Lower lobe of right lung (tissue), 2 donors: ENCODE measurements around the gene CD28. TPM values are rescaled to one million over a fixed set of nuclear protein-coding genes. Genes with fewer than 3 reads are reported as not detected.

ENCODE experiments used
- ATAC-seq, 2 donors: fragments of 200-7000 bp; cut with Tn5 transposase; one replicate each; pipeline ENCODE4 v1.9.1; 2020 to 2022; ENCODE audit warnings: mild to moderate bottlenecking in 2 of 2, moderate library complexity in 2 of 2
- DNase-seq: peaks from one replicate; pipeline ENCODE4 v3.0.0-alpha.2; 2020
- H3K27ac ChIP-seq: fragments of 200-600 bp; one replicate; pipeline ENCODE4 v1.8.0; 2022
- H3K27me3 ChIP-seq: fragments of 200-600 bp; one replicate; pipeline ENCODE4 v1.8.0; 2022; ENCODE audit warnings: low read depth
- H3K36me3 ChIP-seq: fragments of 200-600 bp; one replicate; pipeline ENCODE4 v1.8.0; 2022; ENCODE audit warnings: mild to moderate bottlenecking
- H3K4me1 ChIP-seq: fragments of 200-600 bp; one replicate; pipeline ENCODE4 v1.8.0; 2022
- H3K4me3 ChIP-seq: fragments of 200-600 bp; one replicate; pipeline ENCODE4 v1.8.0; 2022; ENCODE audit warnings: mild to moderate bottlenecking
- H3K9me3 ChIP-seq: fragments of 200-600 bp; one replicate; pipeline ENCODE4 v1.8.0; 2022
- CTCF ChIP-seq: fragments of 200-600 bp; IDR thresholded peaks from one replicate; pipeline ENCODE4 v1.8.0; 2022; ENCODE audit warnings: antibody characterized with exemption, mild to moderate bottlenecking
- intact Hi-C: fragments of 100-400 bp; cut with DNase I; formaldehyde crosslinking; loops from one replicate; pipeline ENCODE4 v1.11.0; 2022
- total RNA-seq: library from RNA; stranded (reverse); fragmentation: NEBNext Ultra II Directional; extraction: Animal tissue kit (Norgen Biotek cat#: 25700); gene quantifications from one replicate; pipeline ENCODE4 v1.2.1, GENCODE V29; 2021
- donor health status: DM: no; HTN: yes; CAD: no; lungs with severe emphysema.

The CD28 gene
- total RNA-seq, 1 donor from 2014 or later: 2.2 TPM

DNA sequence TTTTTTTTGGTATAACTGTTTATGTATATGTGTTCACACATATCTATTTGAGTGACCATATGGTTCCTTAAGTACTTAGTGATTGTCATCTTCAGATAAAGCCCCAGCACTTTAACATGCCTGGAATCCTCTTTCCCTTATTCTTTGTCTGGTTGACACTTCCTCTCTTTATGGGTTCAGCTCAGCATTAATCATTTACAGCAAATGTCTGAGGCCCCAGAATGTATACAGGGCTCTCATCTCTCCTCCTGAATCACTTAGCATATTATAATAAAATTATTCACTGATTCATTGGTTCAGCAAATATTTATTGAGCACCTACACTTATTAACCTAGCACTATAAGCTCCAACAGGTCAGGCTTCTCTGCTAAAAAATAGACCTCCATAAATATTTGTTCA is 43.5 kb upstream of the CD28 start:
- intact Hi-C loops: no loop called here
- Histone ChIP-seq H3K27ac (no peak overlapping the region), H3K4me3 (no peak overlapping the region), H3K27me3 (no peaks in the 10 kb centered on the region), H3K9me3 (no peaks in the 10 kb centered on the region), H3K36me3 (no peaks in the 10 kb centered on the region), H3K4me1 (no peaks in the 10 kb centered on the region)
- TF ChIP-seq CTCF: no peak
- no peak for DNase-seq
- no peak for ATAC-seq

GRCh38 chr2:203664029-203664755 is 42.2 kb upstream of the CD28 start:
- intact Hi-C loops: no loop called here
- no peak overlapping the region for H3K4me3 ChIP-seq
- H3K27ac ChIP-seq: no peak overlapping the region
- H3K27me3 ChIP-seq: no peaks in the 10 kb centered on the region
- no peaks in the 10 kb centered on the region for H3K4me1 ChIP-seq
- no peaks in the 10 kb centered on the region for H3K36me3 ChIP-seq
- DNase-seq: no peak
- no peaks in the 10 kb centered on the region for H3K9me3 ChIP-seq
- ATAC-seq: peak in 1 of 2 donors; percentile 71
- no peak for TF ChIP-seq CTCF

GRCh38 chr2:203667838-203668237 is 38.6 kb upstream of the CD28 start:
- no peak for ATAC-seq
- no peaks in the 10 kb centered on the region for H3K36me3 ChIP-seq
- no peaks in the 10 kb centered on the region for H3K9me3 ChIP-seq
- H3K4me1 ChIP-seq: peaks cover 7% of the 10 kb centered on the region
- no peak overlapping the region for H3K27ac ChIP-seq
- DNase-seq: no peak
- TF ChIP-seq CTCF: no peak
- no peaks in the 10 kb centered on the region for H3K27me3 ChIP-seq
- no peak overlapping the region for H3K4me3 ChIP-seq
- intact Hi-C loops: no loop called here

DNA sequence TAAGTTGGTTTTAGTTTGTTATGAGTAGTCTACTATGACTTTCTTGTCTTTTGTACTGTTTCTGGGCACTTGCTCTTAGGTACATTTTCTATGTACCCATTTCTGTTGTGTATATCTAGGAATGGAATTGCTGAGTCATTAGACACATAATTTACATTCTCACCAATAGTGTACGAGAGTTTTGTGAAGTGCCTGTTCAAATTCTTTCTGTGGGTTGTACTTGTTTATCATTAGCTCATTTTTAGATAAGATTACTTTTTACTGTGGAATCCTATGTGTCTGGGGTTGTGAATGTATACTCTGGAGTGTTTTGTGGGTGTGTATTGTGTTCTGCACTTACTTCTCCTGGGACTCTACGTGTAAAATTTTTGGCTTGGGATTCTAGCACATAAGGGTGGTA is 36.6 kb upstream of the CD28 start:
- no peak for TF ChIP-seq CTCF
- no peak overlapping the region for H3K27ac ChIP-seq
- no peak overlapping the region for H3K4me3 ChIP-seq
- peaks cover 17% of the 10 kb centered on the region for H3K4me1 ChIP-seq
- no peaks in the 10 kb centered on the region for H3K27me3 ChIP-seq
- H3K36me3 ChIP-seq: no peaks in the 10 kb centered on the region
- DNase-seq (no peak), ATAC-seq (peak; percentile 53 to 79)
- H3K9me3 ChIP-seq: no peaks in the 10 kb centered on the region
- intact Hi-C loops: no loop called here

GRCh38 chr2:203670939-203671338 is 35.5 kb upstream of the CD28 start:
- Histone ChIP-seq H3K27me3 (no peaks in the 10 kb centered on the region), H3K27ac (no peak overlapping the region), H3K9me3 (no peaks in the 10 kb centered on the region), H3K4me1 (peaks cover 23% of the 10 kb centered on the region), H3K4me3 (no peak overlapping the region), H3K36me3 (no peaks in the 10 kb centered on the region)
- no peak for TF ChIP-seq CTCF
- DNase-seq (no peak), ATAC-seq (peak; percentile 87 to 88)
- intact Hi-C loops: no loop called here
